ENCODE data around the gene SPTLC1. TPM values are rescaled to one million over a fixed set of nuclear protein-coding genes. Genes with fewer than 3 reads are reported as not detected.
"Not testable (repeated sequence)": the region's sequence is repeated elsewhere in the genome, so short reads cannot be mapped to it uniquely, and the experiment has no call there.

Gene SPTLC1
- total RNA-seq, 2 experiments from 2014 or later: 47.7 to 52.5 TPM

GRCh38 chr9:92108122-92108521, 7.1 kb downstream of the SPTLC1 start:
- H3K36me3 Mint-ChIP-seq (ENCODE audit: low read depth): peaks cover 43% of the 10 kb centered on the region
- H3K9me3 Mint-ChIP-seq (ENCODE audit: insufficient read depth): no peaks in the 10 kb centered on the region
- POLR2A ChIA-PET: interaction anchor here (0.6 to 0.7 kb wide), 2 partner anchors 202 to 302 kb away, joined by 3 to 5 read pairs; no protein-coding TSS in a partner anchor
- CTCF ChIA-PET: no interaction called here
- no peak overlapping the region for H3K27ac Mint-ChIP-seq
- DNase-seq (no peak), ATAC-seq (no peak)
- H3K4me3 Mint-ChIP-seq: no peak overlapping the region
- peaks cover 18% of the 10 kb centered on the region for H3K4me1 Mint-ChIP-seq (ENCODE audit: low read depth)
- H3K27me3 Mint-ChIP-seq (ENCODE audit: low read depth): no peaks in the 10 kb centered on the region

DNA sequence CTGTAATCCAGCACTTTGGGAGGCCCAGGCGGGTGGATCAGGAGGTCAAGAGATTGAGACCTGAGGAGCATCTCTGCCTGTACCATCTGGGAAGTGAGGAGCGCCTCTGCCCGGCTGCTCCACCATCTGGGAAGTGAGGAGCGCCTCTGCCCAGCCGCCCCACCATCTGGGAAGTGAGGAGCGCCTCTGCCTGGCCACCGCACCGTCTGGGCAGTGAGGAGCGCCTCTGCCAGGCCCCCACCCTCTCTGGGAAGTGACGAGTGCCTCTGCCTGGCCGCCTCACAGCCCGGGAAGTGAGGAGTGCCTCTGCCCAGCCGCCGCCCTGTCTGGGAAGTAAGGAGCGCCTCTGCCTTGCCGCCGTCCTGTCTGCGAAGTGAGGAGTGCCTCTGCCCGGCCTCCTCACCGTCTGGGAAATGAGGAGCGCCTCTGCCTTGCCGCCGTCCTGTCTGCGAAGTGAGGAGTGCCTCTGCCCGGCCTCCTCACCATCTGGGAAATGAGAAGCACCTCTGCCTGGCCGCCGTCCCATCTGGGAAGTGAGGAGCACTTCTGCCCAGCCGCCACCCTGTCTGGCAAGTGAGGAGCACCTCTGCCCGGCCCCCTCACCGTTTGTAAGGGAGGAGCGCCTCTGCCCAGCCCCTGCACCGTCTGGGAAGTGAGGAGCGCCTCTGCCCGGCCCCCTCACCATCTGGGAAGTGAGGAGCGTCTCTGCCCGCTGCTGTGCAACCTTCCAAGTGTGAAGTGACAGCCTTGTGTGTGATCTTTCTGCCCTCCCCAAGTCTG, 9.6 kb downstream of the SPTLC1 start:
- H3K4me1 Mint-ChIP-seq (ENCODE audit: low read depth); H3K9me3 Mint-ChIP-seq (ENCODE audit: insufficient read depth); DNase-seq; H3K4me3 Mint-ChIP-seq; H3K27me3 Mint-ChIP-seq (ENCODE audit: low read depth); ATAC-seq; POLR2A ChIA-PET; H3K27ac Mint-ChIP-seq; CTCF ChIA-PET: not testable (repeated sequence)
- peaks cover 37% of the 10 kb centered on the region for H3K36me3 Mint-ChIP-seq (ENCODE audit: low read depth)

DNA sequence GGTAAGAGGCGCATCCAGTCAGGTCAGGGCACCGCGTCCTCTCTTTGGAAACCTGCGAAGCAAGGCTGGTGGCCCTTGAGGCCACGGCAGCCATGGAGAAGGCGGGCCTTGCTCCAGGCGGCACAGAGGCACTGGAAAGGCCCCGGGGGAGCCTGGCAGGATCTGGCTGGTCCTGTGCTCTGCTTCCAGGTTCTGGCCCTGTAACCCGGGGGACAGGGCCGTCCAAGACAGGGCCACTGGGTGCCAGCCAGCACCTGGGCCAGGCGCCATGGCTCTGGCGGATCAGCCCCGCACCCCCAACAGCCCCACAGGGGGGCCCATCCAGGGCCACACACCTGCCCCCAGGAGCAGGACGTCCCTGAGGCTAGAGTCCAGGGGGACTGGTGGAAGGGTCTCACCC, 11.6 kb downstream of the SPTLC1 start:
- Mint-ChIP-seq H3K36me3 (ENCODE audit: low read depth) (peaks cover 42% of the 10 kb centered on the region), H3K4me1 (ENCODE audit: low read depth) (peaks cover 10% of the 10 kb centered on the region)
- CTCF ChIA-PET; H3K27ac Mint-ChIP-seq; H3K4me3 Mint-ChIP-seq; H3K27me3 Mint-ChIP-seq (ENCODE audit: low read depth); DNase-seq; H3K9me3 Mint-ChIP-seq (ENCODE audit: insufficient read depth); ATAC-seq; POLR2A ChIA-PET: not testable (repeated sequence)

DNA sequence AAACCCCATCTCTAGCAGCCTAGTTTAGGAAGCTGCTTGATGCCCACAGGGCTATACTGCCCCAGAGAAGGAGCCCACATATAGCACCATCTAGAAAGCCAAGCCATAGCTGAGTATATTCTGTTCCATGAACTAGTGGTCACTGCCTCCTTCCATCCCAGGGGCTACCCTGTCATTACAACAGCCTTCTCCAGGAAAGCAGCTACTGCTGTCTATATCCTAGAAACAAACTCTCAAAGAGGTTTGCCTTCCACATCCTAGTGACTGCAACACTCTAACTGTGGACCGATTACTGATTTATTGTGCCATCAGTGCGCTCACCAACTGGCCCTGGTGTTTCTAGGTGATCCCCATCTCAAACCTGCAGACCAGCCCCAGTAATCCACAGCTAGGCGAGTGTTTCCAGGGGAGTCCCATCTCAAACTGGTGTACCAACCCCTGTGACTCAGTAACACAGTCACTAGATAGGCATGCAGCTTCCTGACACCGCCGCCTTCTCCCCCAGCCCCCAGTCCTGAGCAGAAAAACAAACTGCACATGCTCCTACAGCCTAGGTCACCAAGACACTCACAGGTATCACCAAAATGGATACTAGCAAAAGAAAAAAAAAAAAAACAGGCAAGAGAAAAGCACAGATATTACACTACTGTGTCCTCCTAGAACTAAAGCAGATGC, 14.8 kb downstream of the SPTLC1 start:
- no peak overlapping the region for H3K4me3 Mint-ChIP-seq
- no peaks in the 10 kb centered on the region for H3K27me3 Mint-ChIP-seq (ENCODE audit: low read depth)
- POLR2A ChIA-PET: no interaction called here
- peaks cover 46% of the 10 kb centered on the region for H3K36me3 Mint-ChIP-seq (ENCODE audit: low read depth)
- DNase-seq: no peak
- no peak for ATAC-seq
- CTCF ChIA-PET: no interaction called here
- peaks cover 27% of the 10 kb centered on the region for H3K4me1 Mint-ChIP-seq (ENCODE audit: low read depth)
- H3K27ac Mint-ChIP-seq: no peak overlapping the region
- no peaks in the 10 kb centered on the region for H3K9me3 Mint-ChIP-seq (ENCODE audit: insufficient read depth)

DNA sequence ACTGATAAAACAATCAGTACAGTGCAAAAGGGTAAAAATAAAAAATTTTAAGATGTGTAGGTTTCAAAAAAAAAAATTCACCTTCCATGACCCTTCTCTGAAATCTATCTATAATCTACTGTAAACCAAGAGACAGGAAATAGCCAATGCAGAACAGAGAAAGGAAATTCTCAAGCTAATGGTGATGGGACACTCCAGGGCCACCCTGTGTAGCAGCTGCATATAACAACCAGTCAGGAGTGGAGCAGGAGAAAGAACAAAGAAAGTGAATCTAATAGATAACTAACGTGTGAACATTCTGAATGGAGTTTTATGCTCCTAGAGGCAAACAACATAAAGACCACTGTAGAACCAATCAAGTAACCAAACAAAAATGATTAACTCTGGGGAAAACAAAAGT, 16.6 kb downstream of the SPTLC1 start:
- H3K4me1 Mint-ChIP-seq (ENCODE audit: low read depth): peaks cover 45% of the 10 kb centered on the region
- H3K36me3 Mint-ChIP-seq (ENCODE audit: low read depth): peaks cover 57% of the 10 kb centered on the region

GRCh38 chr9:92097997-92098482, 17.2 kb downstream of the SPTLC1 start:
- Mint-ChIP-seq H3K4me1 (ENCODE audit: low read depth) (peaks cover 51% of the 10 kb centered on the region), H3K27me3 (ENCODE audit: low read depth) (no peaks in the 10 kb centered on the region), H3K9me3 (ENCODE audit: insufficient read depth) (no peaks in the 10 kb centered on the region), H3K36me3 (ENCODE audit: low read depth) (peaks cover 56% of the 10 kb centered on the region), H3K27ac (no peak overlapping the region), H3K4me3 (no peak overlapping the region)
- CTCF ChIA-PET: interaction anchor here (0.6 kb wide), 1 partner anchor 42 kb away, joined by 3 read pairs; no protein-coding TSS in a partner anchor
- peak; percentile 32 for DNase-seq
- no peak for ATAC-seq
- POLR2A ChIA-PET: no interaction called here

More for the DNA sequence above, 16.6 kb downstream of the SPTLC1 start:
- Mint-ChIP-seq H3K27ac (no peak overlapping the region), H3K4me3 (no peak overlapping the region), H3K9me3 (ENCODE audit: insufficient read depth) (no peaks in the 10 kb centered on the region), H3K27me3 (ENCODE audit: low read depth) (no peaks in the 10 kb centered on the region)
- ChIA-PET POLR2A (no interaction called here), CTCF (interaction anchor here (0.6 kb wide), 1 partner anchor 42 kb away, joined by 3 read pairs; no protein-coding TSS in a partner anchor)
- peak; percentile 35 for ATAC-seq
- no peak for DNase-seq

DNA sequence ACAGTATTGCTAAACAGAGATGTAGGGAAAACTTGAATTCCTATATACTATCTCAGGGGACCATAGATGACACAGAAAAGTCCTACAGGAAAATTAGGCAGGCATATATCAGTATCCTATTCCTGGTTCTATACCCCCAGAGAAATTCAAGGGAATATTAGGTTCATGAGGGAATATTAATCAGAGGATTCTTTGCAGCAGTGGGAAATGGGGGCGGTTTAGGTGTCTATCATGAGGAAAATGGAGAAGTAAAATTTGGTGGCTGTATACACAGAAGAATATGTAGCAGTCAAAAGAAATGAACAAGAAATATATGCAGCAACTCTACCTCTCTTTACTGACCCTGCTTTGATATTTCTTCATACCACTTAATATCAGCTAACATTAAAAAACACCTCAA, 20.0 kb downstream of the SPTLC1 start:
- Mint-ChIP-seq H3K9me3 (ENCODE audit: insufficient read depth) (no peaks in the 10 kb centered on the region), H3K27me3 (ENCODE audit: low read depth) (no peaks in the 10 kb centered on the region), H3K4me3 (no peak overlapping the region), H3K4me1 (ENCODE audit: low read depth) (peaks cover 50% of the 10 kb centered on the region), H3K27ac (peak overlapping the region; percentile 86), H3K36me3 (ENCODE audit: low read depth) (peaks cover 45% of the 10 kb centered on the region)
- CTCF ChIA-PET: no interaction called here
- POLR2A ChIA-PET: interaction anchor here (1.2 kb wide), 1 partner anchor 20 kb away, joined by 3 read pairs; no protein-coding TSS in a partner anchor
- DNase-seq: no peak
- ATAC-seq: no peak

GRCh38 chr9:92094655-92095054, 20.6 kb downstream of the SPTLC1 start:
- POLR2A ChIA-PET: interaction anchor here (0.7 to 1.2 kb wide), 2 partner anchors 20 to 24 kb away, joined by 3 read pairs; no protein-coding TSS in a partner anchor
- Mint-ChIP-seq H3K27ac (peak overlapping the region; percentile 86), H3K4me1 (ENCODE audit: low read depth) (peaks cover 50% of the 10 kb centered on the region), H3K27me3 (ENCODE audit: low read depth) (no peaks in the 10 kb centered on the region), H3K4me3 (no peak overlapping the region), H3K9me3 (ENCODE audit: insufficient read depth) (no peaks in the 10 kb centered on the region), H3K36me3 (ENCODE audit: low read depth) (peaks cover 48% of the 10 kb centered on the region)
- DNase-seq: peak; percentile 42
- ATAC-seq: peak; percentile 71
- CTCF ChIA-PET: no interaction called here

- H3K36me3 Mint-ChIP-seq (ENCODE audit: low read depth): peaks cover 29% of the 10 kb centered on the region
- no peaks in the 10 kb centered on the region for H3K27me3 Mint-ChIP-seq (ENCODE audit: low read depth)
- no peak for ATAC-seq
- no peak overlapping the region for H3K4me3 Mint-ChIP-seq
- no peaks in the 10 kb centered on the region for H3K4me1 Mint-ChIP-seq (ENCODE audit: low read depth)
- POLR2A ChIA-PET: interaction anchor here (0.6 kb wide), 1 partner anchor 62 kb away, joined by 4 read pairs; no protein-coding TSS in a partner anchor
- no peak overlapping the region for H3K27ac Mint-ChIP-seq
- no peak for DNase-seq
- H3K9me3 Mint-ChIP-seq (ENCODE audit: insufficient read depth): no peaks in the 10 kb centered on the region
- CTCF ChIA-PET: interaction anchor here (1.1 kb wide), 1 partner anchor 123 kb away, joined by 3 read pairs; no protein-coding TSS in a partner anchor
Measured at GRCh38 chr9:92077888-92078287, 37.3 kb downstream of the SPTLC1 start.

- POLR2A ChIA-PET: no interaction called here
- Mint-ChIP-seq H3K4me3 (no peak overlapping the region), H3K9me3 (ENCODE audit: insufficient read depth) (no peaks in the 10 kb centered on the region), H3K27ac (no peak overlapping the region), H3K36me3 (ENCODE audit: low read depth) (peaks cover 25% of the 10 kb centered on the region), H3K27me3 (ENCODE audit: low read depth) (no peaks in the 10 kb centered on the region), H3K4me1 (ENCODE audit: low read depth) (no peaks in the 10 kb centered on the region)
- no peak for DNase-seq
- CTCF ChIA-PET: no interaction called here
- ATAC-seq: no peak
Measured at GRCh38 chr9:92071634-92072033, 43.6 kb downstream of the SPTLC1 start.

DNA sequence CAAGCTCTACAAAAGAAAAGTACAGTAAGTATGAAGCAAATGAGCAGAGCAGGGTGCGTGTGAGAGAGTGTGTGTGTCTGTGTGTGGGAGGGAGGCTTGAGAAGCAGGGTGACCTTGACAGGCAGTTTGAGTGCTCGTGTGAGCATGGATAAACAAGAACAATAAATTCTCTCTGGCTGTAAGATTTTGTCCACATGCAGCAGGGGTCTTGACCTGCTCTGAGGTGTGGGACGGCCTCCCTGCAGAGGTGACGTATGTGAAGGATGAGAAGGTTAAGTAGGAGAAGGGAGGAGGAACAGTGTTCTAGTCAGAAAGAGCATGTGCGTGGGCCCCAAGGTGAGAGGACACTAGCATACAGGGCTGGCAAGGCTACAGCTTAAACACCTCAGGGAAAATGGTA, 49.0 kb downstream of the SPTLC1 start:
- ChIA-PET CTCF (interaction anchor here (0.6 kb wide), 1 partner anchor 26 kb away, joined by 4 read pairs; no protein-coding TSS in a partner anchor), POLR2A (no interaction called here)
- Mint-ChIP-seq H3K27ac (no peak overlapping the region), H3K36me3 (ENCODE audit: low read depth) (peaks cover 59% of the 10 kb centered on the region), H3K4me1 (ENCODE audit: low read depth) (no peaks in the 10 kb centered on the region), H3K27me3 (ENCODE audit: low read depth) (no peaks in the 10 kb centered on the region), H3K4me3 (no peak overlapping the region), H3K9me3 (ENCODE audit: insufficient read depth) (peaks cover 24% of the 10 kb centered on the region)
- ATAC-seq (no peak), DNase-seq (no peak)

DNA sequence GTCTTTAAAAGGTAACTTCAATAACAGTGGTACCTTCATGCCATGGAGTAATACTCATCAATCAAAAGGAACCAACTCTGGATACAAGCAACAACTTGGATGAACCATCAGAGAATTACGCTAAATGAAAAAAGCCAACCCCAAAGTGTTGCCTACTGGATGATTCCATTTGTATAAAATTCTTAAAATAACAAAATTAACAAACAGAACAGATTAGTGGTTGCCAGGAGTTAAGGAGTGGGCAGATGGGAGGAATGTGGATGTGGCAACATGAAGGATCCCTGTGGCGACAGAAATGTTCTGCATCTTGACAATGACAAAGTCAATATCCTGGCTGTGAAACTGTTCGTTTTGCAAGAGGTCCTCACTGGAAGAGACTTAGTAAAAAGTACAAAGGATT, 50.5 kb downstream of the SPTLC1 start:
- Mint-ChIP-seq H3K36me3 (ENCODE audit: low read depth) (peaks cover 68% of the 10 kb centered on the region), H3K27me3 (ENCODE audit: low read depth) (no peaks in the 10 kb centered on the region), H3K9me3 (ENCODE audit: insufficient read depth) (peaks cover 33% of the 10 kb centered on the region), H3K4me3 (no peak overlapping the region), H3K27ac (no peak overlapping the region), H3K4me1 (ENCODE audit: low read depth) (no peaks in the 10 kb centered on the region)
- CTCF ChIA-PET: no interaction called here
- DNase-seq (no peak), ATAC-seq (no peak)
- POLR2A ChIA-PET: no interaction called here
